T-helper 1 cell treated with Interleukin-12 subunit alpha and Interleukin-12 subunit beta and Interleukin-4 antibody, amounts not matched to agents 30 ng/mL and 1 ng/mL, for 36 hours (primary cell): ENCODE results near the gene ZSWIM3. TPM values are rescaled to one million over a fixed set of nuclear protein-coding genes. Genes with fewer than 3 reads are reported as not detected.

Experiments
- intact Hi-C: fragments of 100-400 bp; cut with micrococcal nuclease; formaldehyde crosslinking; loops from one replicate; pipeline ENCODE4 v1.15.1; 2024
- total RNA-seq: library from RNA; stranded (reverse); gene quantifications from 2 replicates; pipeline ENCODE4 v1.2.3, GENCODE V29; 2022

The ZSWIM3 gene
- total RNA-seq, 1 donor from 2014 or later = 7.4 TPM

- intact Hi-C loops = no loop called here
Measured at GRCh38 chr20:45927071-45927878, 69.9 kb downstream of the ZSWIM3 start.

Other genes starting within 250 kb of the ZSWIM3 start
- gene WFDC10A, start 227.9 kb upstream of the ZSWIM3 start, total RNA-seq = not detected in 2 replicates
- gene WFDC9, start 226.3 kb upstream of the ZSWIM3 start, total RNA-seq = not detected in 2 replicates
- not detected in 2 replicates for gene WFDC11, start 187.4 kb upstream of the ZSWIM3 start, total RNA-seq
- gene WFDC13, start 155.6 kb upstream of the ZSWIM3 start, total RNA-seq = not detected in 2 replicates
- not detected in 2 replicates for gene WFDC10B, start 152.6 kb upstream of the ZSWIM3 start, total RNA-seq
- not detected in 2 replicates for gene SPINT4, start 135.3 kb upstream of the ZSWIM3 start, total RNA-seq
- not detected in 2 replicates for gene WFDC3, start 65.7 kb upstream of the ZSWIM3 start, total RNA-seq
- gene DNTTIP1, start 65.7 kb upstream of the ZSWIM3 start, total RNA-seq = 32.2 and 33.6 TPM in 2 replicates
- gene UBE2C, start 45.0 kb upstream of the ZSWIM3 start, total RNA-seq = 132 and 140 TPM in 2 replicates
- not detected in 2 replicates for gene TNNC2, start 30.3 kb upstream of the ZSWIM3 start, total RNA-seq
- gene SNX21, start 23.8 kb upstream of the ZSWIM3 start, total RNA-seq = 0.24 and 0.59 TPM in 2 replicates
- gene ACOT8, start 222 bp upstream of the ZSWIM3 start, total RNA-seq = 33.9 TPM in 2 replicates
- gene ZSWIM1, start 23.6 kb downstream of the ZSWIM3 start, total RNA-seq = 6.1 and 6.6 TPM in 2 replicates
- 0.49 and 0.76 TPM in 2 replicates for gene SPATA25, start 30.0 kb downstream of the ZSWIM3 start, total RNA-seq
- gene NEURL2, start 33.6 kb downstream of the ZSWIM3 start, total RNA-seq = 1.5 TPM in 2 replicates
- gene CTSA, start 33.7 kb downstream of the ZSWIM3 start, total RNA-seq = 71.3 and 72.3 TPM in 2 replicates
- 0.49 and 0.88 TPM in 2 replicates for gene PLTP, start 54.5 kb downstream of the ZSWIM3 start, total RNA-seq
- 42.8 and 42.9 TPM in 2 replicates for gene PCIF1, start 77.1 kb downstream of the ZSWIM3 start, total RNA-seq
- 42.0 and 43.3 TPM in 2 replicates for gene ZNF335, start 114.6 kb downstream of the ZSWIM3 start, total RNA-seq
- gene MMP9, start 151.3 kb downstream of the ZSWIM3 start, total RNA-seq = 1.5 and 1.7 TPM in 2 replicates
- 0.49 and 0.88 TPM in 2 replicates for gene SLC12A5, start 171.6 kb downstream of the ZSWIM3 start, total RNA-seq
- gene NCOA5, start 232.3 kb downstream of the ZSWIM3 start, total RNA-seq = 36.5 and 40.2 TPM in 2 replicates